Ramos (cell line): Measurements from ENCODE around the gene SDE2.
"Not testable (repeated sequence)": the region's sequence is repeated elsewhere in the genome, so short reads cannot be mapped to it uniquely, and the experiment has no call there.

Experiments
- in situ Hi-C: fragments of 300-500 bp; cut with MboI; formaldehyde crosslinking; loops from one replicate; pipeline ENCODE4 v1.14.3; 2022; ENCODE audit warnings: low sequenced_read_pairs; ENCODE audit not compliant: unreplicated experiment

Gene SDE2

DNA sequence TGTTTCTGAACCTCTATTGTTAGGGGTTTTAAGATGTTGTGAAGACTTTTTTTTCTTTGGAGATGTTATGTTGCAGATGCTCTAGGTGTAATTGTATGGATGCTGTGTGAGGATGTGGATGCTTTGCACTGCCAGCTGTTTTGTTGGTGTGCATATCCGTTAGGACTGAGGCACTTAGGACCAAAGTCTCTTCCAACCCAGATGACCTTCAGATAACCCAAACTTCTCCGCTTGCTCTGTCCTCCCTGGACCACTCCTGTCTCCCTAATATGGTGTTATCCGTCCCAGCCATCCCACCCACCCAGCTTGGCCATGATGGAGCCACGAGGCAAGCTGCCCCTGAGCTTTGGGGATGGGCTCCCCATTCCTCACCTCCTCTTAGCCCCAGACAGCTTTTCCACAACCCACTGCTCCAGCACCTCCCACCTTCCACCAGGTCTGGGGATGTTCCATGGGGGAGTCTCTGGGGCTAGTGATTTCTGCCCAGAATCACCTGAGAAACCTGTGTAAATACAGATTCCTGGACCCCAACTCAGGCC is 53.0 kb downstream of the SDE2 start:
- in situ Hi-C loops = no loop called here

- in situ Hi-C loops = no loop called here
Observed at GRCh38 chr1:225945564-225945963, 53.6 kb downstream of the SDE2 start.

- in situ Hi-C loops = no loop called here
Observed at GRCh38 chr1:225944951-225945350, 54.2 kb downstream of the SDE2 start.

DNA sequence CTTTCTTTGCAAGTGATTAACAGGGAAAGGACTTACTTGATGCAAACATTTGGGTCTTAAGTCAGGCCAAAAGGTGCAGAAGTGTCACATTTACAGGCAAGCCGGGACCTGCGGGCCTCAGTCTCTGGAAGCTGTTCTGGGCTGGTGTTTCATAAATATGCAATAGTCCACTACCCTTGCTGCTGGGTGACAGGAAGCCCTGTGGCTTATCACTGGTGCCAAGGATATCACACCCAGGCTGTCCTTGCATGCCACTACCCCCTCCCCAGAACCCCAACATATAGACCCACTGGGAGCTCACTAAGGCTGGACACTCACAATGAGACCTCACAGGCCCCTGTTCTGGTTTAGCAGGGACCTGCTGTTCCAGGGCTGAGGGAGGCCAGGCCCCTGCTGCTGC is 54.8 kb downstream of the SDE2 start:
- in situ Hi-C loops = no loop called here

GRCh38 chr1:225943582-225943981 is 55.6 kb downstream of the SDE2 start:
- in situ Hi-C loops = no loop called here

GRCh38 chr1:225942574-225942973 is 56.6 kb downstream of the SDE2 start:
- in situ Hi-C loops = no loop called here

DNA sequence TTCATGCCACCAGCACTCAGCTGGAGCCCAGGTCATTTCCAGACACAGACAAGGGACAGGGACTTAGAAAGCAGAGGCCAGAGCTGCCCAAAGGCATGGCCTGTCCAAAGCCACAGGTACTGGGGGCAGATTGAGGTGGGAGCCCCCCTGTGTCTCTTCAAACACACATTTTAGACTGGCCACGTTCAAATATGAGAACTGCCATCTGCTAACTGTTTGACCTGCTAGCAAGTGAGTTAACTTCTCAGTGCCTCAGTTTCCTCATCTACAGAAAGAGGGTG is 57.3 kb downstream of the SDE2 start:
- in situ Hi-C loops = no loop called here

DNA sequence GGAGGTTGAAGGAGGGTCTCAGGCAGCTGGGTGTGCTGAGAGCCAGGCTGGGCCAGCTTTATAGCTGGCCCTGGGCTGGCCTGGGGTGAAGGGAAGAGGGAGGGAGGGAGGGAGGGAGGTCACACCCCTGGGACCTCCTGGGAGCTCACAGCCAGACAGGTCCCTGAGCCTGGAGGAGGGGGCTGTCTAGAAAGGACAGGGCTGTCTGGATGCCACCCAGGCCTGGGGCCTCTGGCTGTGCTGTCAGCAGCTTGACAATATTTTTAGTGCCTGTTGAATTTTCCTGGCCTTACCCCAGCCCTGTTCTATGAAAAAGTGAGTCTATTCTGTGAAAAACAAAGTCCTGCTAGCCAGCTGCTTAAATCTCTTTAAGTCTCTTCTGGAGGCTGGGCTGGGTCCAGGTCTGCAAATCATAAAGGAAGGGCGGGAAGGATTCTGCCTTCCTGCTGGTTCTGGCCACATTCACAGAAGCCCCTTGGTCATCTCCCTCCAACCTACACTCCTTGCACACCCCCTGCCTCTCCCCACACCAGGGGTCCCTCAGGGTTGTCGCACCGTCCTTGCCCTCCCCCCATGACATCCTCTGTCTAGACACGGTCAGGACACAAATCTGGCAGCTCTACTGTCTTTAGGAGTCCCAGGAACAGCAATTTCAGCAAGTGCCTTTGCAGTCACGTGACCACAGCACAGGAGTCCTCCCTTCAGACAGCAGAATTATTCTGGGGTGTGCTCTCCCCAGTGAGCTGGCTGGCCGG is 57.8 kb downstream of the SDE2 start, which contains the start of gene LEFTY2:
LEFTY2 (minus strand) TSS at position 34 of the 755 bp plus-strand sequence. CDS start 80 bp downstream, outside the sequence.
- in situ Hi-C loops = no loop called here

GRCh38 chr1:225940385-225941151 is 58.6 kb downstream of the SDE2 start:
- in situ Hi-C loops = no loop called here

DNA sequence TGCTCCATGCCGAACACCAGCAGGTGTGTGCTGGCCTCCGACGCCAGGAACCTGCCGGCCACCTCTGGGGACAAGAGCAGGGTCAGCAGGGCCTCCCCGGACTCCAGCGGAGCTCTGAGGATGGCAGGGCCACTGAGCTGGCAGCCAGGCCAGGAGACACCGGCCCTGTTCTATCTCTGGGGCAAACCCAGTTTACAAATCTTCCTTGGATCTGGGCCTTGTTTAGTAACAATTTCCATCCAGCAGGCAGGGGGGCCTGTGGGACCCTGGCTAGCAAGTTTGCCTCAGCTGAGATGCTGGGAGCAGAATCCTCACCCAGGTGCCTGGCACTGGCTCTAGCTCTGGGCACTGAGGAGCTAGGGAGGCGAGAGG is 59.2 kb downstream of the SDE2 start:
- in situ Hi-C loops = not testable (repeated sequence)

DNA sequence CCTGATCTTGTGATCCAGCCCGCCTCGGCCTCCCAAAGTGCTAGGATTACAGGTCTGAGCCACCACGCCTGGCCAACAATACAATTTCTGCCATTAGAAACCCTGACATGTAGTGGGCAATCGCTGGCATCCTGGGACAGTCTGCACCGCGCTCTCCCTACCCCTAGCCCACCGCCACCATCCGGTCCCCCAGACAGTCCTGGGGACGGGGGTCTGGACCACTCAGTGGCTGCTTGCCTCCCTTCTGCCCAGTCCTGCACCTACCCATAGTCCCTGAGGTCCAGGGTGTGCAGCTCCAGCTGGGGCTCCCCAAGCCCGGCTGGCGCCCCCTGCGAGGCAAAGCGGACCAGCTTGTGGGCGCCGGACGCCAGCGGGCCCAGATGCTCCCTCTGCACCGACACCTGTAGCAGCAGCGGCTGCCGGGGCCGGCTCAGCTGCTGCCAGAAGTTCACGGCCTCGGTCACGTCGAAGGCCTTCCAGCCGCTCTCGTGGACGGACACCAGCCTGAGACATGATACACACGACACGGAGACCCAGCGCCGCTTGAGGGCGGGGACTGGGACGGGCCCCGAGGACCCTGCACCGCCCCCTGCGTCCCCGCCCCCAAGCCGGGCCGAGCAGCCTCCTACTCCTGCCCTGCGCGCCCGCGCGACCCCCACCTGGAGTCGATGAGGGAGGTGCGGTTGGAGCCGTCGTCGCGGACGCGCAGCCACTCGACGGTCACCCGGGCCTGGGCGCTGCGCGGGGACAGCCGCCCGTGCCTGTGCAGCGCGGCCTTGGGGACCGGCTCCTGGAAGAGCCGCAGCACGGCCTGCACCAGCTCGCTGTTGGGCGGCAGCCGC is 59.8 kb downstream of the SDE2 start:
- in situ Hi-C loops = not testable (repeated sequence)

DNA sequence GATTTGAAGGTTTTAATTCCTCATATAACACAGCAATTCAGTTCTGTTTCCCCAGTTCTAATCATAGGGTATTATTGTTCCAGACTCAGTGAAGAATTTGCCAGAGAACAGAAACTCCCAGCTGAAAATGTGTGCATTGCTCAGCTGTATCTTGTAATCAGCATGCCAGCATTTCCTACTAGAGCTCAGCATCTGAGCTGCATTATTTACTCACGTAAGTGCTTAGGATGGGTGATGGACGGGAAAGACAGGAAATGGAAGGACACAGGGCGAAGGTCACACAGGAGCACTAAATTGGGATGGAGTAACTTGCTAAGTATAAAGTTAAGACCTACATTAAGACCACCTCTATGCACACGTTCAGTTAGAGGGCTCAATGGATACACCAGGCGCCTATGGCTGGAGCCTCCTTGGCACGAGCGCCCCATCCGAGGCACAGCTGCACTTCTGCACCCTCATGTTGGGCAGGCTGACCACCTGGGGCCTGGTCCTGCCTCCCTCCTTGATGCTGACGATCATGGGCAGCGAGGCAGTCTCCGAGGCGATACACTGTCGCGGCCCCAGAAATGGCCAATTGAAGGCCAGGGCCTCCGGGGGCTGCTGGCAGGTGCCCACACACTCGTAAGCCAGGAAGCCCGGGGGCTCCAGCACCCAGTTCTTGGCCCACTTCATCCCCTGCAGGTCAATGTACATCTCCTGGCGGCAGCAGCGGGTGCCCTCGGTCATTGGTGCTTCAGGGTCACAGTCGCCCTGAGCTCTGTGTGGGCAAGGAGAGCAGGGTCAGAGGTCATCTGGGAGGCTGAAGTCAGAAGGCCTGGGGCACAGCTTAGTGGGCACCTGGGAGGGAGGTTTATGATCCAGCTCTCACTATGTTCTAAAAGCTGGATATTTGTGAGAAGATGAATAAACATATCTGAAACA is 61.8 kb downstream of the SDE2 start:
- in situ Hi-C loops = no loop called here

GRCh38 chr1:225936523-225936922 is 62.6 kb downstream of the SDE2 start:
- in situ Hi-C loops = no loop called here

DNA sequence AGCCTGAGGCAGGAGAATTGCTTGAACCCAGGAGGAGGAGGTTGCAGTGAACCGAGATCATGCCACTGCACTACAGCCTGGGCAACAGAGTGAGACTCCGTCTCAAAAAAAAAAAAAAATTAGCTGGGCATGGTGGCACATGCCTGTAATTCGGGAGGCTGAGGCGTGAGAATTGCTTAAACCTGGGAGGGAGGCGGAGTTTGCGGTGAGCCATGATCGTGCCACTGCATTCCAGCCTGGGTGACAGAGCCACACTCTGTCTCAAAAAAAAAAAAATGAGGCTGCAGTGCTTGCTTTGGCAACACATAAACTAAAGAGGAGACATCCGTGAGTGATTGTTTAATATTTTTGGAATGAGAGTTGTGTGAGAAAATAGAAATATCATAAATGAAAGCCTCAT is 63.1 kb downstream of the SDE2 start:
- in situ Hi-C loops = not testable (repeated sequence)

GRCh38 chr1:225934711-225935110 is 64.4 kb downstream of the SDE2 start:
- in situ Hi-C loops = no loop called here

- in situ Hi-C loops = no loop called here
Observed at GRCh38 chr1:225933072-225933471, 66.1 kb downstream of the SDE2 start.
